Caco-2 (cell line): ENCODE measurements around the gene VPS33B. TPM values are rescaled to one million over a fixed set of nuclear protein-coding genes. Genes with fewer than 3 reads are reported as not detected.

Experiments used
- BruUV-seq: library from RNA; stranded (reverse); fragments of 400-500 nt; replicated peaks from 2 replicates; lab custom pipeline; 2021; lab: Mats Ljungman, UMichigan
- CTCF ChIA-PET: fragments of 300-600 bp; sonication (Branson Sonifier 250); formaldehyde crosslinking; loops from one replicate; lab custom pipeline; 2022; ENCODE audit warnings: antibody characterized with exemption; lab: Charles Lee
- POLR2A ChIA-PET: fragments of 300-600 bp; sonication (Branson Sonifier 250); formaldehyde crosslinking; loops from one replicate; lab custom pipeline; 2022; ENCODE audit warnings: antibody characterized with exemption; lab: Charles Lee
- DNase-seq, 2 experiments: peaks; one replicate each; pipeline versions ENCODE4 v3.0.0 to v3.0.0-alpha.2; 2020 to 2022
- H3K27me3 ChIP-seq: replicated peaks from 2 replicates; pipeline ENCODE4 v1.6.0; 2011; ENCODE audit warnings: low read length; ENCODE audit not compliant: control insufficient read depth, insufficient read depth
- H3K36me3 ChIP-seq: 2 replicates; pipeline ENCODE4 v1.5.1; 2011; ENCODE audit warnings: low read length; ENCODE audit not compliant: control insufficient read depth, insufficient read depth
- H3K4me1 ChIP-seq: fragments of 250-450 bp; sonication (Bioruptor Pico); 2 replicates; pipeline ENCODE4 v1.5.1; 2020; ENCODE audit warnings: mild to moderate bottlenecking
- H3K4me3 ChIP-seq: 2 replicates; pipeline ENCODE4 v1.5.1; 2011; ENCODE audit warnings: low read depth, mild to moderate bottlenecking, control low read depth, low read length
- H3K9me3 ChIP-seq: fragments of 250-450 bp; sonication (Bioruptor Pico); 2 replicates; pipeline ENCODE4 v1.5.1; 2020; ENCODE audit warnings: mild to moderate bottlenecking, moderate library complexity
- H3K27ac Mint-ChIP-seq: one replicate; pipeline ENCODE4 v1.8.0; 2022; ENCODE audit warnings: mixed read lengths; ENCODE audit not compliant: unreplicated experiment
- H3K27me3 Mint-ChIP-seq: one replicate; pipeline ENCODE4 v1.8.0; 2022; ENCODE audit warnings: mixed read lengths; ENCODE audit not compliant: insufficient read depth, unreplicated experiment
- H3K36me3 Mint-ChIP-seq: one replicate; pipeline ENCODE4 v1.8.0; 2022; ENCODE audit warnings: mild to moderate bottlenecking, mixed read lengths; ENCODE audit not compliant: insufficient read depth, unreplicated experiment
- H3K4me1 Mint-ChIP-seq: one replicate; pipeline ENCODE4 v1.8.0; 2022; ENCODE audit warnings: low read depth, mixed read lengths; ENCODE audit not compliant: unreplicated experiment
- H3K4me3 Mint-ChIP-seq: one replicate; pipeline ENCODE4 v1.8.0; 2022; ENCODE audit warnings: mild to moderate bottlenecking, moderate library complexity, mixed read lengths; ENCODE audit not compliant: unreplicated experiment
- H3K9me3 Mint-ChIP-seq: one replicate; pipeline ENCODE4 v1.8.0; 2022; ENCODE audit warnings: mixed read lengths; ENCODE audit not compliant: unreplicated experiment
- CTCF ChIP-seq, 2 experiments: fragments of 200-600 bp in 1 of 2; IDR thresholded peaks; 1 replicate in 1 of 2; 2 replicates in 1 of 2; pipeline versions ENCODE4 v1.5.1 to v1.8.0; 2011 to 2022; ENCODE audit warnings: antibody characterized with exemption in 1 of 2, control low read depth in 1 of 2, inconsistent platforms in 1 of 2, low read depth in 1 of 2, low read length in 1 of 2, mild to moderate bottlenecking in 1 of 2, moderate library complexity in 1 of 2; ENCODE audit not compliant: insufficient read depth in 1 of 2, severe bottlenecking in 1 of 2, unreplicated experiment in 1 of 2
- intact Hi-C: fragments of 100-400 bp; cut with micrococcal nuclease; formaldehyde crosslinking; loops from one replicate; pipeline ENCODE4 v1.10.0; 2022; ENCODE audit not compliant: unreplicated experiment
- total RNA-seq: library from RNA; stranded (reverse); gene quantifications from 2 replicates; pipeline ENCODE4 v1.2.3, GENCODE V29; 2022

The VPS33B gene
- total RNA-seq, 1 experiment from 2014 or later: 13.7 TPM

GRCh38 chr15:90994417-90995311 is 27.7 kb downstream of the VPS33B start, which contains the start of gene PRC1:
Gene PRC1, minus strand, starts transcription at chr15:90994535. Its CDS starts 118 bp downstream, at chr15:90994417.
- H3K4me1 ChIP-seq: peaks cover 13% of the 10 kb centered on the region
- H3K9me3 ChIP-seq: no peaks in the 10 kb centered on the region
- Mint-ChIP-seq H3K36me3 (peaks cover 34% of the 10 kb centered on the region), H3K9me3 (no peaks in the 10 kb centered on the region), H3K27me3 (no peaks in the 10 kb centered on the region), H3K27ac (peak within 1 kb of the TSS; percentile 96), H3K4me3 (peak within 1 kb of the TSS; percentile 87), H3K4me1 (peaks cover 11% of the 10 kb centered on the region)
- H3K4me3 ChIP-seq: peak within 1 kb of the TSS; percentile 83
- CTCF ChIA-PET: interaction anchor here (0.7 to 1.4 kb wide), 4 partner anchors 27 to 62 kb away, joined by 4 to 9 read pairs (median 6); partner anchors contain the start of genes HDDC3, UNC45A and VPS33B
- peaks cover 1% of the 10 kb centered on the region for H3K36me3 ChIP-seq
- TSS peak; percentile 90 for BruUV-seq
- intact Hi-C loops: loop anchor here (2.0 to 5.0 kb wide), 3 partner anchors 28 to 38 kb away; partner anchors contain the start of gene VPS33B
- H3K27me3 ChIP-seq: no peaks in the 10 kb centered on the region
- POLR2A ChIA-PET: interaction anchor here (0.6 to 1.2 kb wide), 5 partner anchors 9 to 158 kb away, joined by 4 to 16 read pairs (median 4); partner anchors contain the start of genes HDDC3 and VPS33B
- no peak for TF ChIP-seq CTCF (IDR thresholded peaks at IDR 0.05; ENCODE audit: insufficient read depth in 1 of 2, low read depth in 1 of 2, low read length in 1 of 2, severe bottlenecking in 1 of 2, unreplicated experiment in 1 of 2)
- peak; percentile 98 to 99 for DNase-seq

- intact Hi-C loops: loop anchor here (2.0 to 5.0 kb wide), 3 partner anchors 29 to 39 kb away; partner anchors contain the start of gene VPS33B
- peak overlapping the region; percentile 83 for H3K4me3 ChIP-seq
- peak in 1 of 2 experiments; percentile 39 for DNase-seq
- H3K4me1 Mint-ChIP-seq: peaks cover 11% of the 10 kb centered on the region
- CTCF ChIA-PET: interaction anchor here (0.7 to 1.4 kb wide), 5 partner anchors 28 to 62 kb away, joined by 3 to 9 read pairs (median 6); partner anchors contain the start of genes HDDC3, UNC45A and VPS33B
- H3K9me3 Mint-ChIP-seq: no peaks in the 10 kb centered on the region
- peak overlapping the region; percentile 96 for H3K27ac Mint-ChIP-seq
- peaks cover 1% of the 10 kb centered on the region; the same call in 1 of the 2 replicates for H3K36me3 ChIP-seq
- H3K36me3 Mint-ChIP-seq: peaks cover 29% of the 10 kb centered on the region
- peak overlapping the region; percentile 87 for H3K4me3 Mint-ChIP-seq
- H3K27me3 Mint-ChIP-seq: no peaks in the 10 kb centered on the region
- TF ChIP-seq CTCF (IDR thresholded peaks at IDR 0.05; ENCODE audit: insufficient read depth in 1 of 2, low read depth in 1 of 2, low read length in 1 of 2, severe bottlenecking in 1 of 2, unreplicated experiment in 1 of 2): no peak
- no peaks in the 10 kb centered on the region for H3K27me3 ChIP-seq
- H3K9me3 ChIP-seq: no peaks in the 10 kb centered on the region
- H3K4me1 ChIP-seq: peaks cover 13% of the 10 kb centered on the region
- POLR2A ChIA-PET: interaction anchor here (0.6 to 1.2 kb wide), 5 partner anchors 8 to 158 kb away, joined by 4 to 16 read pairs (median 4); partner anchors contain the start of genes HDDC3 and VPS33B
- BruUV-seq: no TSS peak
These were observed 28.4 kb downstream of the VPS33B start for GRCh38 chr15:90994059-90994416.
